ENCODE data around the gene SSPN.
"Not testable (repeated sequence)": the region's sequence is repeated elsewhere in the genome, so short reads cannot be mapped to it uniquely, and the experiment has no call there.

SSPN gene

DNA sequence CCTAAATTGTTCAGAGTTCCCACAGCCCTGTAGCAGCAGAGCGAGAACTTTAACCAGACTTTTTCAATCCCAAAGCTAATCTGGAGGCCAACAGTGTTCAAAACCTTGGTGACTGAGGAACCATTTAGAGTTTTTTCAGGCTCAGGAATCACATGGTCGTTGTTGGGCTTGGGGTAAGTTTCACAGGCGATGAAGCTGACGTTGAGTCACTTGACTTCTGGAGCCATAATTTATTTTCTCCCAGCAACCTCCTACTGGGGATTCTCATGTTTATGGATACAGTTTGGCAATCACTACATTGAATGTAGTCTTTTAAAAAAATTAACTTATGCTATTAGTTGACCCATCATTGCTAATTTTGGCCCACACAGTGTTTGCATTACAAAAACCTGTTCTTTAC is 34.5 kb downstream of the SSPN start:
- DNase-seq (ENCODE audit: low spot score), result no peak

- DNase-seq (ENCODE audit: low spot score), result no peak
Observed at GRCh38 chr12:26231470-26231869, 36.1 kb downstream of the SSPN start.

DNA sequence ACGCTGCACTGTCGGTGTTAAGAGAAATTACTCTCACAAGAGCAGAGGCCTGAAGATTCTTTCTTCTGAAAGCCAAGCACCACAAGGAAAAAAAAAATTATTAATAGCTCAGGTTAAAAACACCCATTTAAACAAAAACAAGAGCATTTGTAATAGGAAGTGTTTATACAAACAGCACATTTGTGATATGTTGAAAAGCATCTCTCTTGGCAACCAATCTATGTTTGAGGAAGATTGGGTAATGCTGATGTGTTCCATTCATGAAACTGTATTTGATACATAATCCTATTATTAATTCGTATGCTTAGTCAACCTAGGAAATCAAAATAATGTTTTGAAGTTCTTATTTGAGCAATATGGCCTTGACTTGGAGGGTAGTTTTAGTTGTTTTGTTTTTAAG is 36.5 kb downstream of the SSPN start:
- no peak for DNase-seq (ENCODE audit: low spot score)

DNA sequence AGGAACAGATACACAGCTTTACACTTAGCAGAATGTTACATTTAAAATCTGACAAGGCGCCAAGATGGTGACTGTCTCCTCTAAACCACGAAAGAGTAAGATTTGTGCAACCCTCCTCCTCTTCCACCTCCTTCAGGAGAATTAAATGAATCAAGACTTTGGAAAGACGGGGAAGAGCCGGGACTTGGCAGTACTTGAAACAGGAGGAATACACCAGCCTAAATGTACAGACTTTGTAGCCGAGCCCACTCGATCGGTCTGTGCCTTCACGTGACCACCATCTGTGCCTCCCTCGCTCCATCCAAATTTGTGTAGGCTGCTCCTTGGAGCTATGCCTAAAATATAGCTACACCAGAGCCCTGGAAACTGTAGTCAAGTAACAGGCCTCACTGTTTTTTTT is 38.3 kb downstream of the SSPN start:
- no peak for DNase-seq (ENCODE audit: low spot score)

GRCh38 chr12:26235465-26235864 is 40.1 kb downstream of the SSPN start:
- not testable (repeated sequence) for DNase-seq (ENCODE audit: low spot score)

GRCh38 chr12:26238341-26239121 is 43.2 kb downstream of the SSPN start:
- DNase-seq (ENCODE audit: low spot score), result no peak

- peak; percentile 96 for DNase-seq (ENCODE audit: low spot score)
Observed at GRCh38 chr12:26239122-26239851, 43.9 kb downstream of the SSPN start.

DNA sequence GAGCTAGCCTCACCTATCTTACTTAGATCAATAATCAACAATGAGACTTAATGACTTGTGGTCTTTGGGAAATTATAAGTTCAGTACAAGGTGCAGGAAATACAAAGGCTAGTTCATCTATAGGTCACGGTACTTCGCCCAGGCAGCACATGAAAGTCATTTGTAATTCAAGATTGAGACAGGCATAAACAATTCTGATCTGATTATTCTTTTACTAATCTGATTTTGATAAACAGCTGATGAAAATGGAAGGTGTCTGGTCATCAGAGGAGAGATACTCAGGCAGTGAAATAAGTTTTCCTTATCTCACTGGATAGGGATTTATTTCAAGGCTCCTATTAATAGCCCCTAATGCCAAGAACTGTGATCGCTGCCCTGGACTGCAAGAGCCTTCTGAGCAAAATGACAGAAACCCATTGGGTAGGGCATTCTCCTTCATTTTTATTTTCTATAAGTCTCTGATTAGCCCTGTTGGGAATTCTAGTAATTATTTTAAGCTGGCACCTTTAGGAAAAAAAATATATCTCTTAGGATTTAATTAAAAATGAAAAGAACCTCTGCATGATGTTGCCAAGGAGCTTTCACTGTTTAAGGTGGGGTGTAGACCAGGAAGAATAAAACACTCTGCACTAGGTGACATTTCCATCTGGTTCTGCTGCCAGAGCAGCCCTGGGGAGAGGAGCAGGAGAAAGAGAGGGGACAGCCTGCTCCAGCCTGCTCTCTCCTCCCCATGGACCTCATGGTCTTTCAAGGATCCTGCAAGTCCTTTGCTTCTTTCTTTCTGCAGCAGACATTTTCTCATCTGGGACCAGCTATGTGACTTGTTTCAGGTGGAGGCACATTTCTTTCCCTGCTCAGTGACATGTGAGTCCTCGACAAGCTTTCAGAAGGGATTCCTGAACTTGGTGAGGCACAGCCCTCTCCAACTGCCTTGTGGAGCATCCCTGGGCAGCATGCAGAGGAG is 44.8 kb downstream of the SSPN start:
- no peak for DNase-seq (ENCODE audit: low spot score)

GRCh38 chr12:26241080-26241479 is 45.7 kb downstream of the SSPN start:
- no peak for DNase-seq (ENCODE audit: low spot score)

- DNase-seq (ENCODE audit: low spot score), result no peak
Observed at GRCh38 chr12:26242683-26243082, 47.3 kb downstream of the SSPN start.

DNA sequence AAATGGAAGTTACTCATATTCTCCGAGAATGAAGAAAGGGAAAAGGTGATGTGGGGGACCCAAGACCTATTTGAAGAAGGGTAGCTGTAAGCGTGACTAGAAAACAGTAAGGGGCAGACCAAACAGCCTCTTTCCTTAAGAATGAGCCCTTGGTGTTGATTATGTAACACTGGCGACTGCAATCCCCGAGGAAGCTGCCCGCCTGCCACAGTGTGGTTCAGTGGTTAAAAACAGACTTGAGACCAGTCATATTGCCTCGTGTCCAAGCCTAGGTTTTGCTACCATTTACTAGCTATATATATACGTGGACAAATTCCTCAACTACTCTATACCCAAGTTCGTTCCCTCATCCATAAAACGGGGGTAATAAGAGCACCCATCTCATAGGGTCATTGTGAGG is 49.1 kb downstream of the SSPN start:
- DNase-seq (ENCODE audit: low spot score), result no peak

GRCh38 chr12:26245175-26245942 is 50.0 kb downstream of the SSPN start:
- DNase-seq (ENCODE audit: low spot score), result no peak

- no peak for DNase-seq (ENCODE audit: low spot score)
Observed at GRCh38 chr12:26246483-26247164, 51.3 kb downstream of the SSPN start.

GRCh38 chr12:26247873-26248272 is 52.5 kb downstream of the SSPN start:
- DNase-seq (ENCODE audit: low spot score), result no peak

DNA sequence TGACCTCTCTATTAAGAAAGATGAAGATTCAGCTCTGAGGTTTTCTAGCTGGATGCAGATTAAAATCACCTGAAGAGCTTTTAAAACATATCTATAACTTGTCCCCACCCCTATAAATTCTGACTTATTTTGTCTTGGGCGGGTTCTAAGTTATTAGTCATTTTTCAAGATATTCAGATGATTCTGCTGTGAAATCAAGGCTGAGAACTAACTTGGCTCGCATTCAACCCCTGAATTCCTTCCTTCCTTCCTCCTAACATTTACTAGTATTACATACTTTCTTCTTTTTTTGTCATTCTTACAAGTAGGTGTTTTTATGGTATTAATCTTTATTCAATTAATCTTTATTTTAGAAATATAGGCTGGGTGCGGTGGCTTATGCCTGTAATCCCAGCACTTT is 55.4 kb downstream of the SSPN start:
- DNase-seq (ENCODE audit: low spot score), result no peak

DNA sequence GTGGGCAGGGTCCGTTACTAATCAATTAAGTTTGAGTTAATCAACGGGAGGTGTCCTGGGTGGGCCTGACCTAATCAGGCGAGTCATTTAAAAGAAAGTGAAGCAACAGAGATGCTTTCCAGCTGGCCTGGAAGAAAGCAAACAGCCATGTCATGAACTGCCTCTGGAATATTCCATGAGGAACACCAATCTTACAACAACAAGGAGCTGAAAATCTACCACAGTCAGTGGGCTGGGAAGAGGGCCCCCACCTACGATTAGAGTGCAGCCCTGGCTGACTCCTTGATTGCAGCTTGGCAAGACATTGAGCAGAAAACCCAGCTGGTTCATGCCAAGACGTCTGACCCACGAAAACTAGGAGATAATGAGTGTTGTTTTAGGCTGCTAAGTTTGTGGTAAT is 56.2 kb downstream of the SSPN start:
- DNase-seq (ENCODE audit: low spot score), result no peak

GRCh38 chr12:26252946-26253345 is 57.6 kb downstream of the SSPN start:
- DNase-seq (ENCODE audit: low spot score), result no peak

- DNase-seq (ENCODE audit: low spot score), result no peak
Observed at GRCh38 chr12:26255893-26256645, 60.7 kb downstream of the SSPN start.

DNA sequence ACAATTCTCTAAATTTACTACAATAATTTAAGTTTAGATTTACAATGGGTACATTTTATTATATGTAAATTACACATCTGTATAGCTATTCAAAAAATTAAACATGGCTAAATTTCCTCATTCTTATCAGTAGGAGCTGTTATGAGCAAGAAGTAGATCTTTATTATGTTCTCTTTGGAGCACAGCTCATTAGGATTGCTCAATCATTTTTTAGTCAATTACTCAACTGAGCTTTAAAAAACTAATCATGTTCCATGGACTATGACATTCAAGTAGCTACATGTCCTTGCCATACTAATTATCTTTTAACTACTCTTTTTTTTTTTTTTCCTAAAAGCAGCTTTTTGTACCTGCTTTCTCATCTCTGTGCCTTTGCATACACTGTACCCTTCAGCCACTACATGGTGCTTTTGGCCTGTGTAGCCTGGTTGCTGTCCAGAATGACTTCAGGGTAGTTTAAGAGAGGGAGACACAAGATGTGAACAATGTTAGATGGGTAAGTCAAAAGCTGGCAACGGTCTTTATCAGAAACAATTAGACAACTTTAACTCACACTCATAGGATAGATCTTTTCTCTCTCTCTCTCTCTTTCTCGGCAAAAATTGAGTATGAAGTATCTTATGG is 69.0 kb downstream of the SSPN start:
- DNase-seq (ENCODE audit: low spot score), result no peak

- DNase-seq (ENCODE audit: low spot score), result no peak
Observed at GRCh38 chr12:26265606-26266005, 70.2 kb downstream of the SSPN start.

Data from AG08395 (cell line).